CD4-positive, alpha-beta T cell treated with Interleukin-6 for 4 hours (primary cell): ENCODE results near the gene OR2B6.

ENCODE experiments used
- DNase-seq: peaks from one replicate; pipeline ENCODE4 v3.0.0-alpha.2; 2020; ENCODE audit warnings: mixed read lengths

Gene OR2B6

DNA sequence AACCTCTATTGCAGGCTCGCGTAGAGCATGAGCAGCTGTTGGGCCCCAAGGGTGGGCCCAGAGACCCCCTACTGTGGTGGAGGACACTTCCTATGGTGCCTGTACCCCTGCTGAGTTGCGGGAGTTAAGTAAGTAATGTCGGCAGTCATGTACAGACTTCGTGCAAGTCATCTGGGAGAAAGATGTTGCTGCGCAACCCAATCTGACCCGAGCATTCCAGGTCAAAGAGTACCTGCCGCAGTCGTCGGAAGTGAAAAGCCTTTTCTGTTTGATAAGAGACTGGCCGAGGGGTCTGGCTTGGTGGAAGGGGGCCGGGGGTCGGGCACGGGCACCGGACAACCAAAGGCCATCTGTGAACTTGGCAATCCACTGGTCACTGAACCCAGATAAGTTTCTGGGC lies 44.3 kb downstream of the OR2B6 start:
- DNase-seq: no peak

DNA sequence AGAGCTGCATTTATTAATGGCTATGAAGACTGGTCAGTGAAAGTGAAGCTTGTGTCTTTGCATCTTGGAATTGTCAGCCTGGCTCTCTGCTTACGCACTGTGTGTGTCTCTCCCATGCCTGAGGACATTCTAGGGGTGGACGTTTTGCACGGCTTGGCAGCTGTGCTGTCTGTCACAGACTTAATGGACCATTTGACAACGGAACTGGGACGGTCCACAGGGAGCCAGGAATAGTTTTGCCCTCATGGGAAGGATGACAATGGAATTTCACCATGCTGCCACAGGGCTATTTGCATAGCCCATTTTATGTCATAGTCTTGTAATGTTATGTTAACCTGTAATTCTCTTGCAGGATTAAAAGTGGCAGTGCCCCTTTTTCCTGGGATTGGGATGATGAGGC lies 44.7 kb downstream of the OR2B6 start:
- DNase-seq: no peak

DNA sequence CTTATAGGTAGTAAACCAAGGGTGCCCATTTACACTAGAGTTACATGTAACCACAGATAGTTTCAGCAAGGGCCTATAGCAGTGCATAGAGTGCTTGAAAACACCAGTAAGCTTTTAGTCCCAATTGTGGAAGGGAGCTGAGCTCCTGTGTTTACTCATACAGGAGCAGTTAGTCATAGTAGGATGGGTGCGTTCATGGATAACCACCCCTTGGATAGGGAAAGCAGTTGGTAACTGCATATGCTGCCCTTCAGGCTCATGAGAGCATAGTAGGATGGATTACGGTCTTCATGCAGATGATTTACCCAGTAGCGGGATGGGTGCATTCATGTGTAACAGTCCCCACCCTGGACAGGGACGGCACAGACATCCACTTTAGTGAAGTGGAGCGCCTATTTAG lies 45.1 kb downstream of the OR2B6 start:
- no peak for DNase-seq

DNA sequence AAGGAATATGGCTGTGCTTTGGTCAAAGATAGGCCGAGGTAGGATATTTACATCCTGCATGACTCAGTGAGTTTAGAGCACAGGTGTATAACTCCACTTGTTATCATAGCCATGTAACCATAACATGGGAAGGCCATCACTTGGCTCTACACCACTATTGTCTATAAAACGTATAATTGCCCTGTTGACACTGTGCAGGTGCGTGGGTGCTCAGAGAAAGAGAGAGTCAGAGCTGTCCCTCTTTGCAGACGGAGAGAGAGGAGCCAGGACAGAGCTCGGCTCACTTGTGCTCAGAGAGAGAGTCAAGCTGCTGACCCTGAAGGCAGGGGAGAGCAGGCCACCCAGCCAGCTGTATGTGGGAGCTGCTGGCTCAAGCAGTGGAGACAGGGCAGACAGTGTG lies 46.0 kb downstream of the OR2B6 start:
- DNase-seq: no peak

DNA sequence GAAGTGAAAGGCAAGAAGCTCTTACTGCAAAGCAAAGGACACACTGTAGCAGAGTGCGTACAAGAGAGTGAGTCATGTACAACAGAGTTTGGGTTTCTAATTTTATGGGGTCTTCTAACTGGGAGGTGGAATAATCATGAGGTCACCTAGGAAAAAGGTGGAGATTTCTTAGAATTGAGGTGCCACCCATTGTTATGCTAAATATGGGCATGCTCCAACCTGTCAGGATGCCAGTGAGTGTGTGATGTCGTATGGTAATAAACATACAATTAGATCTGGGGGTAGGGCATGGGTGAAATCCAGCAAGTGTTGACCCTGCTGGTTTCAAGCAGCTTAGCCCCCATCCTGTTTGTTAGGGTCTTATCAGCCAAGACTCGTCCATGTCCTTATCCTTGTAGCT lies 46.6 kb downstream of the OR2B6 start:
- no peak for DNase-seq

DNA sequence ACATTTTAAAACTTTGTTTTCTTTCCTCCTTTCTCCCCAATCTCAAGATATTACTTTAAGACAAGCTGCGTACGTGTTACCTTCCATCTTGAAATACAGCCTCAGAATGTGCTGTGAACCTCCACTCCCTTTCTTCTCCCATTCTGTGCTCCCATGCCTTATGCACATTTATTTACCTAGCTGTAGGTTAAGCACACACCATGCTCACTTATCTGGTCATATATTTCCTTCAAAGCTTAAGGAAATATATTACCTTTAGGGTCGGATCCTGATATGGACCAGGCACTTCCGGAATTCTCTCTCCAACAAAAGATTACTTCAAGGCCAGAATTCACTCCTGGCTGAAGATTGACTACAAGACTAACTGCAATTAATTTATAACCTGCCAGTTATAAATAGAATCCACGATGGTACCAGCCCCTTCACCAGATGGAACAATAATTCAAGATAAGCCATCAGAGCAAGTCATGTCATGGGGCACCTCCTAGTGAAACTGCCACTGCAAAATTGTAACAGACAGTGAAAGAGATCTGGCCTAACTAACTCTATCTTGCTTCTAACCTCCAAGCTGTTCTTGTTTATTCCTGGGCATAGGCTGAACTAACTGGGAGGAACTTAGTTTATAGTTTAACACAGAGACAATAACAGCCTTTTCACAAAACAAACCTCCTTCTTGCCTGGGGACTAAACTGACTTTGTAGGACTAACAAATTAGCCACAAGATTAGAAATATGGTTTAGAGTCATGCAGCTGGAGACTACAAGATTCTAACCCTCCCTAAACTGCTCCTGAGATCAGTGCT lies 47.5 kb downstream of the OR2B6 start:
- DNase-seq: no peak

DNA sequence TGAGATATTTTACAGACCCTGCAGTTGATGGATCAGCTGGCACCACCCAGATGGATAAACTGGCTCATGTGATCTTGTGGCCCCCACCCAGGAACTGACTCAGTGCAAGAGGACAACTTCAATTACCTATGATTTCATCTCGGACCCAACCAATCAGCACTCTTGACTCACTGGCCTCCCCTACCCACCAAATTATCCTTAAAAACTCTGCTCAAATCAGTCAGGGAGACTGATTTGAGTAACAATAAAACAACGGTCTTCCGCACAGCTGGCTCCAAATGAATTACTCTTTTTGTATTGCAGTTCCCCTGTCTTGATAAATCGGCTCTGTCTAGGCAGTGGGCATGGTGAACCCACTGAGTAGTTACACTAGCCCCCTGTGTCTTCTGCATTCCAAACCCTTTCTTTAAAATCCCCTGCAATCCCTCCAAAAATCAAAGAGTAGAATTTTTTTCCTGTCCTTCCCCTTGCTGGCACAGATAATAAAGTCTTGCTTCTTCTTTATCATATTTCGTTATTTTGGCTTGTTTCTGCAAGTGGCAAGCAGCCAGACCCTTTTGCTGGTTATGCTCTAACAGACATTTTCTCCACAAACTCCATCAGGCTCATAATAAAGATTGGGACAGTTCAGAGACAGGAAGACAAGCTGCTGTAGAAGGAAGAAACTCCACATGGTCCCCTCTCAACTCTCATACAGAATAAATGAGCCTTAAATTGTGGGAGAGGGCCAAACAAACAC lies 48.3 kb downstream of the OR2B6 start:
- DNase-seq: no peak

DNA sequence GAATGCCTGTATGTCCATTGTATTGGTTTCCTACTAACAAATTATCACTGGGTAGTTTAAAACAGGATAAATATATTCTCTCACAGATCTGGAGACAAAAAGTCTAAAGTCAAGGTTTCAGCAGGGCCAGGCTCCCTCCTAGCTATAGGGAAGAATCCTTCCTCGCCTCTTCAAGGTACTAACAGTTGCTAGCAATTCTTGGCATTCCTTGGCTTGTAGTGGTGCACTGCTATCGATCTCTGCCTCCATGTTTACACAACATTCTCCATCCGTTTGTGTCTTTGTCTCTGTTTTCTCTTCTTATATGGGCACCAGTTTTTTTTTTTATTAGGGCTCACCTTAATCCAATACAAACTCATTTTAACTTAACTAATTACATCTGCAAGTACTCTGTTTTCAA lies 48.9 kb downstream of the OR2B6 start:
- DNase-seq: no peak
